NCI-H1417 treated with DMSO at 0.1 percent for 48 hours (cell line): ENCODE data around the gene HS3ST5.
"Not testable (repeated sequence)": the region's sequence is repeated elsewhere in the genome, so short reads cannot be mapped to it uniquely, and the experiment has no call there.

Experiments used
- DNase-seq: peaks from one replicate; lab custom pipeline; 2025; lab: John Stamatoyannopoulos, UW

The HS3ST5 gene

GRCh38 chr6:114334237-114334636, 8.6 kb downstream of the HS3ST5 start:
- DNase-seq = no peak

- no peak for DNase-seq
These were observed 15.7 kb downstream of the HS3ST5 start for GRCh38 chr6:114327074-114327473.

DNA sequence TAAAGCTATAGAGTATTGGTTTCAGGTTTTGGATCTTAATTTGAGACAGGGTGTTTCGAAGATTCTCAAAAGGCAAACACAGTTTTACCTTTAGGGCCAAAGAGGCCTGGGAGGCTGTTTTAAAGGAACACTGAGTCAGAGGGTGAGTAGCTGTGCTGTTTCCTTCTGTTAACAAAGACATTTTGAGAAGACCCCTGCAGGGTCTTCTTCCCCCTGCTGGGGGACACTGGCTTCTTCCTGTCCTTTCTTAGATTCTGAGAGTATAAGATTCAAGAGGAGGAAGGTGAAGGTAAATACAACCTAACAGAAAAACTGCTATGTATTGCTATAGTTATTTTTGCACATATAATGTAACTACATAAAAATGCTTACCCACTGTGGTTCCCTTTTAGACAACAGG, 19.0 kb downstream of the HS3ST5 start:
- no peak for DNase-seq

DNA sequence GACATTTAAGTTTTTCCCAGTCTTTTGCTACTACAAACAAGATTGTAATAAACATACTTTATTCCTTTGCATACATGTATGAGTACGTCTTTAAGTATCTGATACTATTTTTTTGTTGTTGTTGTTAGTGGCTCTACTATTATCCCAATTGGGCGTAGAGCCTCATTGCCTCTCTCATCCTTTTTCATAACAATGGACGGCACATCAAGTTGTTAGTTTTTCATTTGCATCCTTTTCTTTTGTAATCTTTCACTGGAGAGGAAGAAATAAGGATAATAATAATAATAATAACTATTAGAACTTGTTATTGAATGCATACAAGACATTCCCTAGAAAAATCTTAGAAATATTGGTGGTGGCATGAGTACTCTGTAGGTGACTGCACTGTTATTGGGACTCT, 23.1 kb downstream of the HS3ST5 start:
- DNase-seq = no peak

DNA sequence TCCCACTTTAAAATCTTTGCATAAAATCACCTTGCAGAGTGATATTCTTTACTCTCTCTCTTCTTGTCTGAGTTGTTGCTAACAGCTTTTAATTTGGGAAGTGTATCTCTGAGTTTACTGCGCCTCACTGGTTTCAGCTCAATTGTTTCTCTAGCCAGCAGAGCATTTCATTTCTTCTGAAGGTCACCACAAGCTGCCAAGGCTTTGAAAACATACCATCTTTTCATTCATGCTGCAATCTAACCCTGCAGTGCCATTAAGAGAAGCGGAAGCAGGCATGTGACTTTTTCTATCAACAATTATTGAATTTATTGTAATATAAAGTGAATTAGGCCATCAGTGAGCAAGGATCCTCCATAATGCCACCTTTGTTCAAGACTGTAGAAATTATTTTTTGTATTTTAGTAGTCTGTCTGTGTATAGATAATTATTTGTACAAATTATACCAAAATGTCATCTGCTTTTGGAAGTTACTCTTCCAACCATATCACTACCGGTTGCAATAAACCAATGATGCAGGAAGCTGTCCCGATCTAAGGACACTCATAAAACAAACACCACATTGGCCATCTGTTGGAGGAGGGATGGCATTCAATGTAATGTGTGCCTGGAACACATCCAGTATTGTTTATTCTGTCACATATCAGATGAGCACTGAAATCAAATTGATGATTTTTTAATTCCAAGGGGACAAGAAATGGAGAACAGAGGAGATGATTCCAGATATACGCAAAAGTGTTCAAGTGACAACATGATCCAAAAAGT, 26.8 kb downstream of the HS3ST5 start:
- no peak for DNase-seq

GRCh38 chr6:114313816-114314215, 29.0 kb downstream of the HS3ST5 start:
- DNase-seq = not testable (repeated sequence)

GRCh38 chr6:114312931-114313330, 29.9 kb downstream of the HS3ST5 start:
- DNase-seq = no peak

GRCh38 chr6:114310053-114310452, 32.8 kb downstream of the HS3ST5 start:
- DNase-seq = no peak

GRCh38 chr6:114304304-114304887, 38.4 kb downstream of the HS3ST5 start:
- no peak for DNase-seq

- DNase-seq = no peak
These were observed 41.1 kb downstream of the HS3ST5 start for GRCh38 chr6:114301596-114302219.

GRCh38 chr6:114297135-114297534, 45.7 kb downstream of the HS3ST5 start:
- DNase-seq = no peak

GRCh38 chr6:114292431-114292830, 50.4 kb downstream of the HS3ST5 start:
- no peak for DNase-seq

DNA sequence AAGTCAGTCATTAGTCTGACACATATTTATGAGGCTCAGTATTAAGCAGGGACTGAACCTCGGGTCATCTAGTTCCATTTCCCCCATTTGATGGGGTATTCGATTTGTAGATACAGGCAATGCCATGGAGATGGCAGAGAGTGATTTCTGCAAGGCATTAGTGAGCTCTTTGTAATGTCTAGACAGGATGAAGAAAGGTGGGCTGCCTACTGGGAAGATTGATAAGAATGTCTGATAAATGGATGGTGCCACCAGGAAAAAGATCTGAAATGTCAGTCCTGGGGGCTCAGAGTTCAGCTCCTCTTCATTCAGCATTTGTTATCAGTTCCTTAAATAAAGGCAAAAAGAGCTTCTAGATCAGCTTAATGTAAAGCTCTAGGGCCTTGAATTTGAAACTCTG, 51.4 kb downstream of the HS3ST5 start:
- DNase-seq = no peak

DNA sequence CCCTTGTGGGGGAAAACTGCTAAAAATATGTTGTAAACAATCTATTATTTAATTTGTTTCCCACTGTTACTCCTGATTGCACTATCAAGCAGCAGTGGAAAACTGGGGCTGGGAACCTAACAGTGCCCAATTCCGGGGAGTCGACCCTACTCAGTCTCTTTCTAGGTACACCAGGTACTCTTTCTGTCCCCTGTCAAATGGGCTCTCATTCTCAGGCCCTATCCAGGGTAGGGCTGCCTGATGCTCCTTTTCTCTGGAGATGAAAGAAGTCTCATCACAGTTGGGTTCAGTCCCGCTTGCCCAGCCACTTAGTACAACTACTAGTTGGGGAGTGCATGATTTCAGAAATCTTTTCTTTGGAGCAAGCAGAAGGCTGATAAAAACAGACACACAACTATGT, 52.0 kb downstream of the HS3ST5 start:
- DNase-seq = no peak

DNA sequence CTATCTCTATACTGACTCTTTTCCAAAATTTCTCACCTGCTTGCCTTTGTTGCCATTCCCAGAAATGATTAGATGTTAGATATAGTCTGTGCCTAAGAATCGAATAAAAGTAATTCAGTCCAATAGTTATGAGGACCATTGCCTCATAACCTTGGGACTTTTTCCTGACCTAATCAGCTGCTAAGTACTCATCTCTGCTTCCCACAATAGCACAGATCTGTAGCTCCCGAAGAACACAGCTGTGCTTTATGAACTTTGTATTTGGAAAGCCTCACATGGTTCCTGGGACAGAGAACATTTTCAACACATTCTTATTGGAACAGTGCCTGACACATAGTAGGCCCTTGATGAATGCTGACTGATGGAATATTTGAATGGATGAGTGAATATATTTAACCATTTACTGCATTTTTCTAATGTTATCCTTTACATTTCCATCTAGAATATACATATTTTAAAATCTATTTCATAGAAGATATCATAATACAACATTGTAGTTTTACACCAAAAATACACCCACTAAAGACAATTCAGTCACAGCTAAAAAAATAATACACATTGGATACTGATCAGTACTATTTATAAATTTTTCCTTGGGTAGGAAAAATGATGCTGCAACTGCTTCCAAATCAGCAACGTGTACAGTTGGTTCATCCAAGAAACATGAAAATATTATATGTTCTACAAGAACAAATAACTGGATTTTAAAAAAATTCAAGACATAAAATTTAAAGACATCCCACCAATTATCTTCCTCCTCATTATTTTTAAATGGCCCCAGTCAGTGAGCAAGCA, 53.9 kb downstream of the HS3ST5 start:
- no peak for DNase-seq

- DNase-seq = no peak
These were observed 55.4 kb downstream of the HS3ST5 start for GRCh38 chr6:114287461-114287860.

- DNase-seq = no peak
These were observed 56.6 kb downstream of the HS3ST5 start for GRCh38 chr6:114286211-114286610.

DNA sequence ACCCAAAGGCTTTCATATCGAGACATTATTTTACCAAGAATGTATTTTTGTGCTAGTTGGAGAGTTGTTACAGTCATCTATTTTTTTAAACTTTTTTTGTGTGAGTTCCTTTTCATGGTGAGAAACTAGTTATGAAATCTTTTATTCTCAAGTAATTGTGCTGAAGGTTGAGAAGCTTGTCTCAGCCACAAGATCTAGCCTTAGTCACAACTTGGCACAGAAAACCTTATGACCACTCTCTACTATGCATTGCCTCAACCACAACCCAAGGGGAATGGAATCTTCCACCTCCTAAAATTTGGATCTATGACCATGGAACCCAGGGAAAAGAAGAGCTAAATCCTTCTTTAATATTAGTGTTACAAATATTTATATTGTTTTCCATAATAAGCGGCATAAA, 58.5 kb downstream of the HS3ST5 start:
- DNase-seq = no peak

DNA sequence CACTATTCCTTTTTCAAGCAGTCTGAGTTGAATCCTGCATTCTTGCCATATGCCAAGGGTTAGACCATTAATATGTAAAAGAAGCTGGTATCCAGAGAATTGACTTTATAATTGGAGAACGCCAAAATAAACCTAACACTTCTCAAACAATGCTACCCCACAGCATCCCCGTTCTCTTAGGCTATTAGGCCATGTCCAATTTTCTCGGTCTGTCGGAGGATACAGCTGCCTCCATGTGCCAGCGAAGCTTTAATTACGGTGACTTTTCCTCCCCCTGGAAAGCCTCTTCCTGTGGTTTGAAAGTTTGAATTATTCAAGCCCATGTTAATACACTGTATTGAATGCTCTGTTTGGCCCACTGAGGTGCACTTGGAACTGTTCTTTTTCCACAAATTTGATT, 60.5 kb downstream of the HS3ST5 start:
- DNase-seq = no peak

- no peak for DNase-seq
These were observed 61.3 kb downstream of the HS3ST5 start for GRCh38 chr6:114281496-114281895.

DNA sequence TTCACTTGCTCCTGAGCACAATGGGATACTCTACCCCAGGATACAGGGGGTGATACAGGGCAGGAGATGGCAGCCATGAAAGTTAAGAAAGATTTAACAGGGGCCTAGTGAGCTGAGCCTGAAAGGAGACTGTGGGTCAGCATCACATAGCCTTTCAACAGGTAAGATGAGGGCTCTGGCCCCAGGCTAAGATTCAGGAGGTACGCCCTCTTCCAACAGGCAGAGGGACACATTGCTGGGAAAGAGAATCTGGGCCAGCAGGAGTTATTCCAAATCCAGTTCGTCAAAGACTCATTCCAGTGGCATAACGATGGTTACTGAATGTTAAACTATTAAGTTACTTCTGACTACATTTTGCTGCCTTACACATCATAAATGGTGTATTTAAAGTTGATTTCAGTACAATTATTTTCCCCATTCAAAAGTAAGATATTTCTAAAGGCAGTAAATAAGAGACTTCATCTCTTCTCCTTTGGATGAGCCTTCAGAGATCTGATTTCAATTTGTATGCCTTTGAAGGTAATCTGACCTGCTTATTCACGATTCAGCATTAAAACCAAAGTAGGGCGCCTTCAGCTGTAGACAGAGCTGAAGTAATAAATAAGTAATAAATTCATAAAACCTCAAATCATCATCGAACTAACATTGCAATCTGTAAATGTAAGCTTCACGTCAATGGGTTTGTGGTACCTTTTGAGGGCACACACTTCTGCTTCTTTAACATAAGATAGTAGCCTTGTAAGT, 62.4 kb downstream of the HS3ST5 start:
- DNase-seq = no peak

DNA sequence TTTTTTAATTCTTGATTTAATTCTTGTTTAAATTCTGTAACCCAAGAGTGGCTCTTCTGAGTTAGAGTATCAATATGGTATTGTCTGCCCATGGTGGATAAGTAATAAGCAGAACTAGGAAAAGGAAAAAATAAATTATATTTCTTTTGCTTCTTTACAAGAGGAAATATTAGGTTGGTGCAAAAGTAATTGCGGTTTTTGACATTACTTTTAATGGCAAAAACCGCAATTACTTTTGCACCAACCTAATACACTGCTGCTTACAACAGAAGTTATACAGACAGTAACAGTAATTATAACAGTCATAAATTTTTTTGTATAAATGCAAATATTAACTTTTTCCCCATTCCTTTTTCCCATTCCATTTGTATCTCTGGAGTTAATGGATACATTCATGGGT, 65.6 kb downstream of the HS3ST5 start:
- DNase-seq = no peak
